B cell (primary cell): ENCODE results near the gene JPH2. TPM values are rescaled to one million over a fixed set of nuclear protein-coding genes. Genes with fewer than 3 reads are reported as not detected.

ENCODE experiments used
- ATAC-seq: fragments of 200-7000 bp; cut with Tn5 transposase; one replicate; pipeline ENCODE4 v1.10.0; 2021; ENCODE audit warnings: low read depth, mild to moderate bottlenecking, moderate number of reproducible peaks, moderate library complexity
- CTCF ChIA-PET: fragments of 350-600 bp; sonication (Branson Sonifier 250); formaldehyde crosslinking; loops from one replicate; lab custom pipeline; 2021; ENCODE audit warnings: antibody characterized with exemption, inconsistent platforms; lab: Charles Lee
- POLR2A ChIA-PET: fragments of 350-600 bp; sonication (Branson Sonifier 250); formaldehyde crosslinking; loops from one replicate; lab custom pipeline; 2021; ENCODE audit warnings: antibody characterized with exemption; lab: Charles Lee
- DNase-seq: peaks from one replicate; pipeline ENCODE4 v3.0.0; 2013
- H2AFZ ChIP-seq: 2 replicates; pipeline ENCODE4 v1.6.1; 2012; ENCODE audit warnings: mild to moderate bottlenecking, low read depth, low read length; ENCODE audit not compliant: insufficient read depth, poor library complexity, severe bottlenecking
- H3K27ac ChIP-seq, 2 donors: 1 replicate in 1 of 2; 2 replicates in 1 of 2; pipeline ENCODE4 v1.5.1; 2012 to 2013; ENCODE audit warnings: low read length in 2 of 2, mild to moderate bottlenecking in 2 of 2, moderate library complexity in 1 of 2
- H3K27me3 ChIP-seq, 4 experiments: fragments of 200-600 bp in 1 of 4; sonication (generic) in 1 of 4; replicated peaks in 1 of 4; 1 replicate in 2 of 4; 2 replicates in 2 of 4; pipeline versions ENCODE4 v1.6.1 to v1.7.0; 2013 to 2016; ENCODE audit warnings: low read length in 3 of 4, mild to moderate bottlenecking in 2 of 4, mixed read lengths in 1 of 4, moderate library complexity in 1 of 4; ENCODE audit not compliant: insufficient read depth in 4 of 4, control insufficient read depth in 3 of 4; ENCODE audit errors: control extremely low read depth in 1 of 4
- H3K36me3 ChIP-seq, 2 experiments: replicated peaks in 1 of 2; 1 replicate in 1 of 2; 2 replicates in 1 of 2; pipeline versions ENCODE4 v1.6.1 to v1.7.1; 2013; ENCODE audit warnings: low read length in 1 of 2; ENCODE audit not compliant: insufficient read depth in 2 of 2, control insufficient read depth in 1 of 2; ENCODE audit errors: control extremely low read depth in 1 of 2, extremely low read depth in 1 of 2
- H3K4me1 ChIP-seq, 2 donors: fragments of 200-600 bp in 1 of 2; sonication (generic) in 1 of 2; 1 replicate in 1 of 2; 2 replicates in 1 of 2; pipeline versions ENCODE4 v1.5.1 to v1.6.1; 2013 to 2017; ENCODE audit warnings: low read length in 2 of 2; ENCODE audit not compliant: control insufficient read depth in 2 of 2, insufficient read depth in 2 of 2
- H3K4me2 ChIP-seq: replicated peaks from 2 replicates; pipeline ENCODE3; 2012; ENCODE audit warnings: mild to moderate bottlenecking, low read depth, low read length; ENCODE audit not compliant: poor library complexity, severe bottlenecking
- H3K4me3 ChIP-seq, 5 experiments: fragments of 200-600 bp in 1 of 5; sonication (generic) in 1 of 5; 1 replicate in 3 of 5; 2 replicates in 2 of 5; pipeline versions ENCODE4 v1.5.1 to v1.7.0; 2011 to 2016; ENCODE audit warnings: low read length in 4 of 5, mild to moderate bottlenecking in 4 of 5, low read depth in 2 of 5, control low read depth in 1 of 5, moderate library complexity in 1 of 5; ENCODE audit not compliant: insufficient read depth in 1 of 5; ENCODE audit errors: control extremely low read depth in 1 of 5, extremely low read depth in 1 of 5
- H3K79me2 ChIP-seq: fragments of 200-600 bp; sonication (generic); one replicate; pipeline ENCODE4 v1.6.0; 2016; ENCODE audit warnings: low read length; ENCODE audit not compliant: control insufficient read depth, insufficient read depth
- H3K9ac ChIP-seq: fragments of 200-600 bp; sonication (generic); 2 replicates; pipeline ENCODE4 v1.6.1; 2017; ENCODE audit warnings: mild to moderate bottlenecking, low read length, moderate library complexity
- H3K9me3 ChIP-seq, 3 donors: one replicate each; pipeline versions ENCODE4 v1.6.1 to v1.7.1; 2013; ENCODE audit warnings: low read length in 2 of 3; ENCODE audit not compliant: control insufficient read depth in 2 of 3, insufficient read depth in 1 of 3; ENCODE audit errors: control extremely low read depth in 1 of 3
- H4K20me1 ChIP-seq: 2 replicates; pipeline ENCODE4 v1.6.0; 2012; ENCODE audit warnings: mild to moderate bottlenecking, low read length; ENCODE audit not compliant: insufficient read depth, control insufficient read depth, poor library complexity, severe bottlenecking
- H3K27ac Mint-ChIP-seq: one replicate; pipeline ENCODE4 v1.8.0; 2021; ENCODE audit warnings: mixed read lengths
- H3K27me3 Mint-ChIP-seq: one replicate; pipeline ENCODE4 v1.8.0; 2021; ENCODE audit warnings: mixed read lengths
- H3K4me1 Mint-ChIP-seq: one replicate; pipeline ENCODE4 v1.8.0; 2021; ENCODE audit warnings: mixed read lengths
- H3K4me3 Mint-ChIP-seq: one replicate; pipeline ENCODE4 v1.8.0; 2021; ENCODE audit warnings: mixed read lengths
- H3K9me3 Mint-ChIP-seq: one replicate; pipeline ENCODE4 v1.8.0; 2022; ENCODE audit warnings: mixed read lengths; ENCODE audit not compliant: insufficient read depth
- CTCF ChIP-seq: fragments of 200-600 bp; IDR thresholded peaks from one replicate; pipeline ENCODE4 v1.8.0; 2022; ENCODE audit warnings: antibody characterized with exemption, mild to moderate bottlenecking
- EZH2 ChIP-seq: IDR thresholded peaks from 2 replicates; pipeline ENCODE4 v1.6.1; 2012; ENCODE audit warnings: borderline replicate concordance, low read depth, mild to moderate bottlenecking, moderate library complexity, low read length; ENCODE audit not compliant: insufficient read depth, poor library complexity, severe bottlenecking
- WGBS: methylation state at CpG from one replicate; pipeline ENCODE4 v1.1.5; 2013; ENCODE audit warnings: missing lambda C conversion rate; ENCODE audit not compliant: insufficient coverage; 5-methylcytosine and 5-hydroxymethylcytosine counted together
- intact Hi-C: fragments of 100-400 bp; cut with micrococcal nuclease; formaldehyde crosslinking; loops from one replicate; pipeline ENCODE4 v1.10.0; 2022
- polyA plus RNA-seq: library from polyadenylated mRNA; depleted of rRNA; stranded (reverse); fragments of >200 nt; gene quantifications from 2 replicates; pipeline ENCODE4 v1.2.3, GENCODE V29; 2012
- total RNA-seq, 2 donors: library from RNA; stranded (reverse); fragments of 120-200 nt in 1 of 2; gene quantifications; 1 replicate in 1 of 2; 2 replicates in 1 of 2; pipeline versions ENCODE4 v1.2.3 to v1.2.4, GENCODE V29; 2013 to 2022

JPH2 gene
- total and polyA plus RNA-seq, 2 donors (not counting 1 experiment from before 2014, with no cell fraction given) = 0.10 TPM; not detected in 1

- H2AFZ ChIP-seq = no peak overlapping the region
- CTCF ChIA-PET = no interaction called here
- no peak overlapping the region for H3K27ac ChIP-seq
- H3K9me3 ChIP-seq = no peaks in the 10 kb centered on the region
- intact Hi-C loops = no loop called here
- Mint-ChIP-seq H3K4me3 (no peak overlapping the region), H3K9me3 (no peaks in the 10 kb centered on the region), H3K27me3 (no peaks in the 10 kb centered on the region), H3K27ac (no peak overlapping the region), H3K4me1 (peaks cover 26% of the 10 kb centered on the region)
- H3K4me2 ChIP-seq = no peak overlapping the region
- WGBS = 98% methylated on average over 5 of the region's 5 CpGs
- POLR2A ChIA-PET = no interaction called here
- no peak overlapping the region for H3K4me3 ChIP-seq
- peaks cover 9% of the 10 kb centered on the region for H3K79me2 ChIP-seq
- TF ChIP-seq EZH2 (no peak), CTCF (no peak)
- no peaks in the 10 kb centered on the region for H3K27me3 ChIP-seq
- ATAC-seq = no peak
- H3K9ac ChIP-seq = no peak overlapping the region
- no peak for DNase-seq
- H4K20me1 ChIP-seq = peaks cover 4% of the 10 kb centered on the region
- peaks cover 17 to 18% of the 10 kb centered on the region in 2 donors for H3K4me1 ChIP-seq
- H3K36me3 ChIP-seq = peaks cover 0 to 4% of the 10 kb centered on the region in 2 experiments
Measured at GRCh38 chr20:44222027-44222426, 35.0 kb upstream of the JPH2 start.

- H3K27ac ChIP-seq = no peak overlapping the region
- no peak overlapping the region for H3K4me3 Mint-ChIP-seq
- no peaks in the 10 kb centered on the region for H3K27me3 ChIP-seq
- H3K36me3 ChIP-seq = peaks cover 0 to 4% of the 10 kb centered on the region in 2 experiments
- POLR2A ChIA-PET = no interaction called here
- ATAC-seq (no peak), DNase-seq (no peak)
- no peak overlapping the region for H3K4me2 ChIP-seq
- peaks cover 26% of the 10 kb centered on the region for H3K4me1 Mint-ChIP-seq
- peaks cover 8% of the 10 kb centered on the region for H4K20me1 ChIP-seq
- intact Hi-C loops = no loop called here
- no peak for TF ChIP-seq EZH2
- TF ChIP-seq CTCF = no peak
- no peaks in the 10 kb centered on the region for H3K9me3 Mint-ChIP-seq
- no peak overlapping the region for H3K27ac Mint-ChIP-seq
- WGBS = 83% methylated on average over 1 of the region's 3 CpGs
- no peak overlapping the region for H2AFZ ChIP-seq
- no peak overlapping the region for H3K9ac ChIP-seq
- CTCF ChIA-PET = no interaction called here
- no peaks in the 10 kb centered on the region for H3K27me3 Mint-ChIP-seq
- no peak overlapping the region for H3K4me3 ChIP-seq
- H3K4me1 ChIP-seq = peaks cover 17 to 18% of the 10 kb centered on the region in 2 donors
- no peaks in the 10 kb centered on the region for H3K9me3 ChIP-seq
- H3K79me2 ChIP-seq = peaks cover 15% of the 10 kb centered on the region
Measured at GRCh38 chr20:44221368-44221954, 34.5 kb upstream of the JPH2 start.
